Astrocyte of the spinal cord (primary cell): ENCODE data around the gene PDCD1.

Experiments used
- DNase-seq: peaks from one replicate; pipeline ENCODE4 v3.0.0; 2011; ENCODE audit warnings: low read depth, low spot score
- H3K4me3 ChIP-seq: 2 replicates; pipeline ENCODE4 v1.5.1; 2011; ENCODE audit warnings: low read depth, mild to moderate bottlenecking, low read length, moderate library complexity
- in situ Hi-C: cut with HindIII; loops from 2 replicates; pipeline ENCODE4 v1.10.0; 2017; ENCODE audit warnings: low sequenced_read_pairs
- TF ChIP-seq, protein P1 (sequence below): IDR thresholded peaks from 2 replicates; pipeline ENCODE4 v1.5.1; 2012; ENCODE audit warnings: low read depth, mild to moderate bottlenecking, low read length, inconsistent platforms

The PDCD1 gene

DNA sequence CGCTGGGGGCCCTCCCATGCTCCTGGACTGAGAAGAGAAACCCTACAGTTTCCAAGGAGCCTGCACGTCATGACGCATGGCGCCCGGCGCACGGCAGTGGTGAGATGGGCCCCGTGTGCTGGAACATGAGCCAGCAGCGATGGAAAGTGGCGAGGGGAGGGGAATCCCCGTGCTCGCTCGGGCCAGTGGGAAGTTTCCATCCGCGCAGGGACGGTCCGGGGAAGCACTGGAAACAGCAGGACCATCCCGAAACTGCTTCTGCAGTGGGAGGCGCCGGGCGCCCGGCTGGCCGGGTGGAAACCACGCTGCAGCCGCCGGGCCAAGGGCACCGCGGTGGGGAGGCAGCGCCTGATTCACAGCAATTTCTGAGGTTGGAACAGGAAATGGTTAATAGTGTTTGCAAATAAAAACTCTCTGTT lies 4.9 kb upstream of the PDCD1 start:
- no peak overlapping the region for H3K4me3 ChIP-seq
- in situ Hi-C loops = no loop called here
- DNase-seq = no peak
- TF ChIP-seq, protein P1, sequence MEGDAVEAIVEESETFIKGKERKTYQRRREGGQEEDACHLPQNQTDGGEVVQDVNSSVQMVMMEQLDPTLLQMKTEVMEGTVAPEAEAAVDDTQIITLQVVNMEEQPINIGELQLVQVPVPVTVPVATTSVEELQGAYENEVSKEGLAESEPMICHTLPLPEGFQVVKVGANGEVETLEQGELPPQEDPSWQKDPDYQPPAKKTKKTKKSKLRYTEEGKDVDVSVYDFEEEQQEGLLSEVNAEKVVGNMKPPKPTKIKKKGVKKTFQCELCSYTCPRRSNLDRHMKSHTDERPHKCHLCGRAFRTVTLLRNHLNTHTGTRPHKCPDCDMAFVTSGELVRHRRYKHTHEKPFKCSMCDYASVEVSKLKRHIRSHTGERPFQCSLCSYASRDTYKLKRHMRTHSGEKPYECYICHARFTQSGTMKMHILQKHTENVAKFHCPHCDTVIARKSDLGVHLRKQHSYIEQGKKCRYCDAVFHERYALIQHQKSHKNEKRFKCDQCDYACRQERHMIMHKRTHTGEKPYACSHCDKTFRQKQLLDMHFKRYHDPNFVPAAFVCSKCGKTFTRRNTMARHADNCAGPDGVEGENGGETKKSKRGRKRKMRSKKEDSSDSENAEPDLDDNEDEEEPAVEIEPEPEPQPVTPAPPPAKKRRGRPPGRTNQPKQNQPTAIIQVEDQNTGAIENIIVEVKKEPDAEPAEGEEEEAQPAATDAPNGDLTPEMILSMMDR = no peak

DNA sequence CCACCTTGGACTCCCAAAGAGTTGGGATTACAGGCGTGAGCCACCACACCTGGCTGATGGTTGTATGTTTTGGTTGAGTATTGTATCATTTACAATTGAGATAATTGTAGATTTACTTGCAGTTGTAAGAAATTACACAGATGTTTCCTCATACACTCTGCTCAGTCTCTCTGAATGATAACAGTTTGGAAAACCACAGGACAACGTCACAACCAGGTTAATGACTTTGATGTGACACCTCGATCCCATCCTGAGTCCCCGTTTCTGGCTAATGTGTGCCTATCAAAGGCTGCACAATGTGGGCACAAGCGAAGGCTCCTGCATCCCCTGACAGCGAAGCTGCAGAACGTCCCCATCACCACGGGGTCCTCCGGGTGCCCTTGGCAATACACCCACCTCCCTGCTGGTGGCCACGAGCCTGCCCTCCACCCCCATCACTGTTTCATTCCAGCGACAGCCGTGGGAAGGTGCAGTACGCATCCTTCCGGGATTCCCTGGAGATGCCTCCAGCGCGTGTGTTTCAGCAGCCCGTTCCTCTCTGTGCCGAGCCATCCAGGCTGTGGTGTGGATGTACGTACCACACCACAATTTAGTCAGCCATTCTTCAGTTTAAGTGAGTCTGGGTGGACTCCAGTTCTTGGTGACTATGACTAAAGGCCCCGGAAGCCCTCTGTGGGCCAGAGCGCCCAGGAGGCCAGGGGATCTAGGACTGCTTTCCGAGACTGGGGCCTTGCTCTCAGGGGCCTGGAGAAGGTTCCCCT lies 4.3 kb upstream of the PDCD1 start:
- TF ChIP-seq, protein P1 = no peak
- DNase-seq = no peak
- no peak overlapping the region for H3K4me3 ChIP-seq
- in situ Hi-C loops = no loop called here

DNA sequence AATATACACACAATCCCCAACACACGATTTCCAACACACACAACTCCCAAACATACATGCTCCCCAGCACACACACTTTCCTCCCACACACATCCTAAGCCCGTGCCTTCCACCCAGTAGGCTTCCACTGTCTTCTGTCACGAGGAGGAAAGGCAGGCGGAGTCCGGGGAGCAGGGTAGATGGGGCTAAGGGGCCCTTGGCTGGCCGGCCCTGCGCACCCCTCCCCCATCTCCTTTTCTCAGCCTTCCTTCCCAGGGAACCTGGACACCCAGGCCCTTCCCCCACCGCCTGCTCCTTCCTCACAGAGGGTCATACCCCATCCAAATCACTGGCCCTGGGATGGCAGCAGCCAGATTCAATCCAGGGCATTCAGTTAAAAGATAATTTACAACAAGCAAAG lies 3.4 kb upstream of the PDCD1 start:
- no peak for DNase-seq
- TF ChIP-seq, protein P1 = no peak
- in situ Hi-C loops = no loop called here
- no peak overlapping the region for H3K4me3 ChIP-seq

DNA sequence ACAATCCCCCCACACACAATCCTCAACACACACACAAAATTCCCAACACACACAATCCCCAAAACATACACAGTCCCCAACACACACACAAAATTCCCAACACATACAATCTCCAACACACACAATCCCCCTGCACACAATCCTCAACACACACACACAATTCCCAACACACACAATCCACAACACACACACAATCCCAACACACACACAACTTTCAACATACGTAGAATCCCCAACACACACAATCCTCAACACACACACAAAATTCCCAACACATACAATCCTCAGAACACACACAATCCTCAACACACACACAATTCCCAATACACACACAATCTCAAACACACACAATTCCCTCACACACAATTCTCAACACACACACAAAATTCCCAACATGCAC lies 2.6 kb upstream of the PDCD1 start:
- no peak for DNase-seq
- in situ Hi-C loops = no loop called here
- no peak overlapping the region for H3K4me3 ChIP-seq
- TF ChIP-seq, protein P1 = no peak

DNA sequence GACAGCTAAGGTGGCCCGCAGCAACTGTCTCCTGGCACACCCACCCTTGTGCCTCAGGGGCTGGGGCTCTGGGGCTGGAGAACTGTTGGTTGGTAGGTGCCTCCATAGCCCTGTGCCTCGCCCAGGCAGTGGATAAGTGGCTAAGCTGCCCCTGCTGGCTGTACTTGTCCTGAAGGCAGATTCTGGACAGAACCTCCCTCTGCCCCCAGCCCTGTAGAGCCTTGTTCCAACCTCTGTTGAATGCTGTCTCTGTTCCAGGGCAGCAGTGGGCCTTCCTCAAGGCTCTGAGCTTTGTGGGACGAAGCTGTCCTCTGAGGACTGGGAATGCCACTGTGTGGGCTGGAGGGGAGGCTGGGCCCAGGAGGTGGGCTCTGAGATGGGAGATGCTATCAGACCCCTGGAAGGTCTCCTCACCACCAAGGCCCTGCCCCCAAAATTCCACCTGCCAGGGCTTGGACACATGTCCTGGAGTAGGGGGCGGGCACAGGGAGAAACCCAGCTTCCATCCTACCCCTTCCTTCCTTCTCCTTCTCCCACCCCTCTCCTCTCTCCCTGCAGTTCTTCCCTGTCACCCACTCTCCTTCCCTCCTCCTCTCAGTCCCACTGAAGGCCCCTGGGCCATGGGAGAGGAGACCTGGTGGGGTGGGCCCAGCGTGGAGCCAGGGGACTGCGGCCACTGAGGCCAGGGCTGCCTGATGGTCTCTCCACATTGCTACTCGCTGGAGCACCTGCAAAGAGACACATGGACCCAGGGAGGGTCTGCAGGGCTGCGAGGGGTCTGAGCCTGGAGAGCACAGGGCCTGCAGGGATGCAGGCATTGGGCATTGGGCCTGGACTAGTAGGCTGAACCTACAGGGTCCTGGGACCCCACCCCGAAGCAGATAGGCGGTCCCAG lies 1.7 kb upstream of the PDCD1 start:
- in situ Hi-C loops = no loop called here
- no peak for DNase-seq
- no peak overlapping the region for H3K4me3 ChIP-seq
- TF ChIP-seq, protein P1 = no peak

DNA sequence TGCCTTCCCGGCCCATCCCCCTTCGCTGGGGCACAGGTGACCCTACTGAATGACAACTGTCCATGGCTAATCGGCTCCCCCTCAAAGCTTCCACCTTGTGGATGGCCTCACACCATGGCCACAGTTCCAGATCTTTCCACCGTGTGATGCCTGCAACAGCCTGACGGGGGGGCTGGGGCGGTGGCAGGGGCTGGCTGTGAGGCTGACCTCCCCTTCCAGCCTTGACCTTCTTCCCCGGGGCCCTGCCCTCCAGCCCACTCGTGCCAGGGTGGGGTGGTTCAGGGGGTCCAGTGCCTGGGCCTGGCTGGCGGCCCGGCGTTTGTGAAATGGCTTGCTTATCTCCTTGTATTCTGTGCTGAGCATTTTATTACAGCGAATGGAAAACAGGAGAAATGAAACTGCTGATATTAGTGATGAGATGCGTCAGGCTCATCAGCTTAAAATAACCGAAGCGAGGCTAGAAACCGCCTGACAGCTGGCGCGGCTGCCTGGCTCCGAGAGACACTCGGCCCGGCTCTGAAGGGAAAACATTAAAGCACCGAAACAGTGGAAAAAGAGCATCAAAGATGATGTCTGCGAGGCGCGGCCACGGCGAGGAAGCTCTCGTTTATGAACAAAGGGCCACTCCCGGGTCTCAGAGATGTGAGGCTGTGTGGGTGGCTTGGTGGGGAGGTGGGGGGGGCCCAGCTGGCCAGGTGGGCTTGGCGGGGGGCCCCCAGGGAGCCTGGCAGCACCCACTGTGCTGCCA lies 916 bp upstream of the PDCD1 start:
- TF ChIP-seq, protein P1 = peak; percentile 21
- in situ Hi-C loops = no loop called here
- DNase-seq = no peak

More for the DNA sequence above, 916 bp upstream of the PDCD1 start:
- no peak overlapping the region for H3K4me3 ChIP-seq
